ENCODE results near the gene RNF144B.

DNA sequence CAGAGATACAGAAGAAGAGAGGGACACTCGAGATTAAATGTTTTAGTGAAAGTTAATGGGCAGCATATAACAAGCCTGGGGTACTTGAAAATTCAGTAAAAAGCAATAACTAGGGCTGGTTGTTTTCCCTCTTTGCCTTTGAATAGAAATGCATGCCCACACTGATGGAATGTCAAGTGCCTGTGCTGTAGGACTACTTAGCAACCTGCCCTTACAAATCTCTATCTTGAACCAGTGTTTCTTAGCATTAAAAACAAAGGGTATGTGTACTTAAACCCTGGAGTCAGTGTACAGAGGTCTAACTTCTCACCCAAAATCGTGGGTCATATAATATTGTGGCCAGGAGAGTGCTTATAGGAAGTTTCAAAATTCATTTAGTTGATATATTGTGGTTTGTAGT, 37.1 kb downstream of the RNF144B start:
- TF ChIP-seq, protein P1, sequence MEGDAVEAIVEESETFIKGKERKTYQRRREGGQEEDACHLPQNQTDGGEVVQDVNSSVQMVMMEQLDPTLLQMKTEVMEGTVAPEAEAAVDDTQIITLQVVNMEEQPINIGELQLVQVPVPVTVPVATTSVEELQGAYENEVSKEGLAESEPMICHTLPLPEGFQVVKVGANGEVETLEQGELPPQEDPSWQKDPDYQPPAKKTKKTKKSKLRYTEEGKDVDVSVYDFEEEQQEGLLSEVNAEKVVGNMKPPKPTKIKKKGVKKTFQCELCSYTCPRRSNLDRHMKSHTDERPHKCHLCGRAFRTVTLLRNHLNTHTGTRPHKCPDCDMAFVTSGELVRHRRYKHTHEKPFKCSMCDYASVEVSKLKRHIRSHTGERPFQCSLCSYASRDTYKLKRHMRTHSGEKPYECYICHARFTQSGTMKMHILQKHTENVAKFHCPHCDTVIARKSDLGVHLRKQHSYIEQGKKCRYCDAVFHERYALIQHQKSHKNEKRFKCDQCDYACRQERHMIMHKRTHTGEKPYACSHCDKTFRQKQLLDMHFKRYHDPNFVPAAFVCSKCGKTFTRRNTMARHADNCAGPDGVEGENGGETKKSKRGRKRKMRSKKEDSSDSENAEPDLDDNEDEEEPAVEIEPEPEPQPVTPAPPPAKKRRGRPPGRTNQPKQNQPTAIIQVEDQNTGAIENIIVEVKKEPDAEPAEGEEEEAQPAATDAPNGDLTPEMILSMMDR (IDR thresholded peaks at IDR 0.05; ENCODE audit: insufficient read depth, low read length): no peak
- TF ChIP-seq POLR2AphosphoS5 (IDR thresholded peaks at IDR 0.05; ENCODE audit: low read depth): no peak
- TF ChIP-seq, protein P2, sequence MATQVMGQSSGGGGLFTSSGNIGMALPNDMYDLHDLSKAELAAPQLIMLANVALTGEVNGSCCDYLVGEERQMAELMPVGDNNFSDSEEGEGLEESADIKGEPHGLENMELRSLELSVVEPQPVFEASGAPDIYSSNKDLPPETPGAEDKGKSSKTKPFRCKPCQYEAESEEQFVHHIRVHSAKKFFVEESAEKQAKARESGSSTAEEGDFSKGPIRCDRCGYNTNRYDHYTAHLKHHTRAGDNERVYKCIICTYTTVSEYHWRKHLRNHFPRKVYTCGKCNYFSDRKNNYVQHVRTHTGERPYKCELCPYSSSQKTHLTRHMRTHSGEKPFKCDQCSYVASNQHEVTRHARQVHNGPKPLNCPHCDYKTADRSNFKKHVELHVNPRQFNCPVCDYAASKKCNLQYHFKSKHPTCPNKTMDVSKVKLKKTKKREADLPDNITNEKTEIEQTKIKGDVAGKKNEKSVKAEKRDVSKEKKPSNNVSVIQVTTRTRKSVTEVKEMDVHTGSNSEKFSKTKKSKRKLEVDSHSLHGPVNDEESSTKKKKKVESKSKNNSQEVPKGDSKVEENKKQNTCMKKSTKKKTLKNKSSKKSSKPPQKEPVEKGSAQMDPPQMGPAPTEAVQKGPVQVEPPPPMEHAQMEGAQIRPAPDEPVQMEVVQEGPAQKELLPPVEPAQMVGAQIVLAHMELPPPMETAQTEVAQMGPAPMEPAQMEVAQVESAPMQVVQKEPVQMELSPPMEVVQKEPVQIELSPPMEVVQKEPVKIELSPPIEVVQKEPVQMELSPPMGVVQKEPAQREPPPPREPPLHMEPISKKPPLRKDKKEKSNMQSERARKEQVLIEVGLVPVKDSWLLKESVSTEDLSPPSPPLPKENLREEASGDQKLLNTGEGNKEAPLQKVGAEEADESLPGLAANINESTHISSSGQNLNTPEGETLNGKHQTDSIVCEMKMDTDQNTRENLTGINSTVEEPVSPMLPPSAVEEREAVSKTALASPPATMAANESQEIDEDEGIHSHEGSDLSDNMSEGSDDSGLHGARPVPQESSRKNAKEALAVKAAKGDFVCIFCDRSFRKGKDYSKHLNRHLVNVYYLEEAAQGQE (IDR thresholded peaks at IDR 0.05; ENCODE audit: insufficient replicate concordance, low read depth): no peak

Measured in HL-60 (cell line).